K562 (cell line): ENCODE data around the gene THADA. TPM values are rescaled to one million over a fixed set of nuclear protein-coding genes. Genes with fewer than 3 reads are reported as not detected.
A peak's percentile ranks its signal among the peaks of the same experiment; 100 is the strongest.

Source experiments
- BMI1 ChIP-seq: fragments of 150-350 bp; IDR thresholded peaks from 2 replicates; pipeline ENCODE4 v1.6.1; 2014; ENCODE audit warnings: low read length
- KLF6 ChIP-seq: fragments of 250-450 bp; sonication (Bioruptor Pico); IDR thresholded peaks from 2 replicates; pipeline ENCODE4 v1.4.0; 2020; ENCODE audit warnings: mild to moderate bottlenecking, moderate library complexity, borderline replicate concordance
- PTTG1 ChIP-seq: fragments of 450-650 bp; IDR thresholded peaks from 2 replicates; pipeline ENCODE4 v1.6.1; 2016; ENCODE audit warnings: low read depth, mild to moderate bottlenecking, missing genetic modification characterization, missing compliant biosample characterization
- RBFOX2 ChIP-seq: fragments of 200-400 bp; formaldehyde crosslinking; IDR thresholded peaks from 2 replicates; pipeline ENCODE4 v1.6.1; 2017; ENCODE audit warnings: low read depth, mild to moderate bottlenecking, low read length, moderate library complexity
- TEAD2 ChIP-seq: fragments of 450-650 bp; IDR thresholded peaks from 2 replicates; pipeline ENCODE4 v1.6.1; 2016; ENCODE audit warnings: missing genetic modification characterization, control low read depth, missing compliant biosample characterization
- ZNF224 ChIP-seq: sonication (generic); formaldehyde crosslinking; IDR thresholded peaks from 2 replicates; pipeline ENCODE4 v1.8.0; 2022; ENCODE audit warnings: mild to moderate bottlenecking, missing genetic modification reagents
- ZNF318 ChIP-seq, 2 experiments: fragments of 450-650 bp; IDR thresholded peaks; 2 replicates each; pipeline ENCODE4 v1.6.1; 2016; ENCODE audit warnings: mild to moderate bottlenecking in 2 of 2, borderline replicate concordance in 1 of 2, low read depth in 1 of 2, moderate library complexity in 1 of 2
- ZNF408 ChIP-seq: fragments of 250-450 bp; sonication (Bioruptor Pico); IDR thresholded peaks from 2 replicates; pipeline ENCODE4 v1.4.0; 2020; ENCODE audit warnings: low read depth, mild to moderate bottlenecking, moderate library complexity
- ZNF589 ChIP-seq: fragments of 200-800 bp; sonication (Bioruptor generic); IDR thresholded peaks from 2 replicates; pipeline ENCODE4 v1.6.1; 2016; ENCODE audit warnings: low read depth, missing genetic modification characterization, missing compliant biosample characterization
- ZNF592 ChIP-seq: fragments of 450-650 bp; IDR thresholded peaks from 2 replicates; pipeline ENCODE4 v1.6.1; 2017; ENCODE audit warnings: antibody characterized with exemption, mild to moderate bottlenecking
- polyA plus RNA-seq, 8 experiments: library from polyadenylated mRNA; depleted of rRNA in 4 of 8; stranded (reverse) in 5 of 8; unstranded in 3 of 8; fragments of >200 nt; fragmentation: Nextera tagmentation in 2 of 8; fragmentation: Illumina TruSeq in 1 of 8; extraction: Ambion mirVana in 2 of 8; extraction: Trizol in 1 of 8; gene quantifications; 2 replicates each; pipeline versions ENCODE4 v1.2.1 to v1.2.3, GENCODE V29; 2011 to 2014; ENCODE audit warnings: inconsistent platforms in 1 of 8, missing spikeins in 1 of 8
- total RNA-seq, 7 experiments: library from RNA; depleted of rRNA in 6 of 7; stranded (reverse); fragments of >200 nt in 6 of 7; fragmentation: Illumina TruSeq in 2 of 7; extraction: Trizol in 2 of 7; gene quantifications; 2 replicates each; pipeline versions ENCODE4 v1.2.1 to v1.2.3, GENCODE V29; 2011 to 2021; ENCODE audit warnings: low replicate concordance in 1 of 7
- TF ChIP-seq, protein P1 (sequence below): sonication (generic); formaldehyde crosslinking; IDR thresholded peaks from 2 replicates; pipeline ENCODE4 v1.4.0; 2020; ENCODE audit warnings: mild to moderate bottlenecking, missing genetic modification reagents

THADA gene
- total and polyA plus RNA-seq, 9 of the 15 experiments (the other 6 are each of a cell fraction or from before 2014, with no cell fraction given), result 17.8 to 34.7 (median 31.9) TPM

DNA sequence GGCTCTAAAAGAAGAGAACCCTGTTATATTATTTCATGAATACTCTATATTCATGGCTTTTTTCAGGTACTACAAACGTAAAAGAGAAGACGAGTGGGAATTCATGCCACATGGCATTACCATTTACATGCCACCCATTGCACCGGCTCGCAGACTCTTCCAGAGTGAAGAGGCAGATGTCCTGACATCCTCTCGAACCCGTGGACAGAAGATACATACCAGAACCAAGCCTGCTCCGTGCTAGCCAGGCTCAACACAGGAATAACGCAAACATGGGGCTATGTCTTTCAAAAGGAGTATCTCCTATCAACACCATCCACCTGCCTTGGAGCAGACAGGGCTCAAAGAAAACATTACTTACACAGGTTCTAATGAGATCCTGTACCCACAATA lies 168.8 kb downstream of the THADA start (continued):
- TF ChIP-seq ZNF318 (IDR thresholded peaks at IDR 0.05; ENCODE audit: borderline replicate concordance in 1 of 2, low read depth in 1 of 2) (no peak), ZNF224 (CRISPR knock-in tag) (no peak), ZNF592 (peak; percentile 56; the same call in 1 of the 2 replicates), BMI1 (no peak), PTTG1 (peak; percentile 4; the same call in 1 of the 2 replicates), ZNF408 (CRISPR knock-in tag) (no peak), RBFOX2 (no peak), ZNF589 (CRISPR knock-in tag) (no peak), TEAD2 (tag) (no peak), KLF6 (CRISPR knock-in tag) (no peak)
- TF ChIP-seq, protein P1, sequence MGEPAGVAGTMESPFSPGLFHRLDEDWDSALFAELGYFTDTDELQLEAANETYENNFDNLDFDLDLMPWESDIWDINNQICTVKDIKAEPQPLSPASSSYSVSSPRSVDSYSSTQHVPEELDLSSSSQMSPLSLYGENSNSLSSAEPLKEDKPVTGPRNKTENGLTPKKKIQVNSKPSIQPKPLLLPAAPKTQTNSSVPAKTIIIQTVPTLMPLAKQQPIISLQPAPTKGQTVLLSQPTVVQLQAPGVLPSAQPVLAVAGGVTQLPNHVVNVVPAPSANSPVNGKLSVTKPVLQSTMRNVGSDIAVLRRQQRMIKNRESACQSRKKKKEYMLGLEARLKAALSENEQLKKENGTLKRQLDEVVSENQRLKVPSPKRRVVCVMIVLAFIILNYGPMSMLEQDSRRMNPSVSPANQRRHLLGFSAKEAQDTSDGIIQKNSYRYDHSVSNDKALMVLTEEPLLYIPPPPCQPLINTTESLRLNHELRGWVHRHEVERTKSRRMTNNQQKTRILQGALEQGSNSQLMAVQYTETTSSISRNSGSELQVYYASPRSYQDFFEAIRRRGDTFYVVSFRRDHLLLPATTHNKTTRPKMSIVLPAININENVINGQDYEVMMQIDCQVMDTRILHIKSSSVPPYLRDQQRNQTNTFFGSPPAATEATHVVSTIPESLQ (CRISPR knock-in tag), result no peak
